ENCODE data around the gene KLHL17.
A peak's percentile ranks its signal among the peaks of the same experiment; 100 is the strongest.

The KLHL17 gene

GRCh38 chr1:965526-966134 is 5.2 kb downstream of the KLHL17 start:
- H3K27ac Mint-ChIP-seq = no peak overlapping the region
- peaks cover 6% of the 10 kb centered on the region for H3K4me1 Mint-ChIP-seq
- ATAC-seq = no peak
- H3K9me3 Mint-ChIP-seq = no peaks in the 10 kb centered on the region
- no peak for DNase-seq (ENCODE audit: low spot score in 2 of 2)
- H3K36me3 Mint-ChIP-seq = no peaks in the 10 kb centered on the region
- peak overlapping the region; percentile 62 for H3K4me3 Mint-ChIP-seq

- ATAC-seq (peak; percentile 63), DNase-seq (ENCODE audit: low spot score in 2 of 2) (no peak)
- H3K4me1 Mint-ChIP-seq = peaks cover 6% of the 10 kb centered on the region
- H3K27ac Mint-ChIP-seq = no peak within 1 kb of the TSS
- no peaks in the 10 kb centered on the region for H3K36me3 Mint-ChIP-seq
- peak within 1 kb of the TSS; percentile 62 for H3K4me3 Mint-ChIP-seq
- no peaks in the 10 kb centered on the region for H3K9me3 Mint-ChIP-seq
Measured at GRCh38 chr1:966135-966703, 5.8 kb downstream of the KLHL17 start, which contains the start of gene PLEKHN1. TSS of gene PLEKHN1 (plus strand) at chr1:966482. CDS start at chr1:966532, 50 bp downstream.

GRCh38 chr1:966704-967300 is 6.4 kb downstream of the KLHL17 start:
- Mint-ChIP-seq H3K27ac (no peak overlapping the region), H3K9me3 (no peaks in the 10 kb centered on the region), H3K4me3 (peak overlapping the region; percentile 62), H3K4me1 (peaks cover 6% of the 10 kb centered on the region), H3K36me3 (no peaks in the 10 kb centered on the region)
- ATAC-seq (peak; percentile 91), DNase-seq (ENCODE audit: low spot score in 2 of 2) (peak; percentile 63 to 83)

- Mint-ChIP-seq H3K27ac (no peak overlapping the region), H3K9me3 (no peaks in the 10 kb centered on the region), H3K4me3 (peak overlapping the region; percentile 62), H3K36me3 (no peaks in the 10 kb centered on the region), H3K4me1 (peaks cover 6% of the 10 kb centered on the region)
- no peak for DNase-seq (ENCODE audit: low spot score in 2 of 2)
- no peak for ATAC-seq
Measured at GRCh38 chr1:967466-968343, 7.3 kb downstream of the KLHL17 start.

- Mint-ChIP-seq H3K4me1 (peaks cover 6% of the 10 kb centered on the region), H3K9me3 (no peaks in the 10 kb centered on the region), H3K27ac (no peak overlapping the region), H3K4me3 (no peak overlapping the region), H3K36me3 (no peaks in the 10 kb centered on the region)
- DNase-seq (ENCODE audit: low spot score in 2 of 2) (no peak), ATAC-seq (no peak)
Measured at GRCh38 chr1:969260-969855, 9.0 kb downstream of the KLHL17 start.

- H3K4me1 Mint-ChIP-seq = peaks cover 5% of the 10 kb centered on the region
- no peak overlapping the region for H3K4me3 Mint-ChIP-seq
- no peak overlapping the region for H3K27ac Mint-ChIP-seq
- no peaks in the 10 kb centered on the region for H3K9me3 Mint-ChIP-seq
- DNase-seq (ENCODE audit: low spot score in 2 of 2) (no peak), ATAC-seq (no peak)
- no peaks in the 10 kb centered on the region for H3K36me3 Mint-ChIP-seq
Measured at GRCh38 chr1:970242-970972, 10.0 kb downstream of the KLHL17 start.

GRCh38 chr1:970973-971730 is 10.8 kb downstream of the KLHL17 start:
- H3K4me3 Mint-ChIP-seq = no peak overlapping the region
- ATAC-seq = no peak
- no peaks in the 10 kb centered on the region for H3K9me3 Mint-ChIP-seq
- H3K4me1 Mint-ChIP-seq = peaks cover 6% of the 10 kb centered on the region
- no peaks in the 10 kb centered on the region for H3K36me3 Mint-ChIP-seq
- no peak overlapping the region for H3K27ac Mint-ChIP-seq
- no peak for DNase-seq (ENCODE audit: low spot score in 2 of 2)

- ATAC-seq (no peak), DNase-seq (ENCODE audit: low spot score in 2 of 2) (no peak)
- no peaks in the 10 kb centered on the region for H3K9me3 Mint-ChIP-seq
- H3K4me3 Mint-ChIP-seq = no peak overlapping the region
- H3K4me1 Mint-ChIP-seq = peaks cover 6% of the 10 kb centered on the region
- H3K36me3 Mint-ChIP-seq = no peaks in the 10 kb centered on the region
- H3K27ac Mint-ChIP-seq = no peak overlapping the region
Measured at GRCh38 chr1:971751-972506, 11.5 kb downstream of the KLHL17 start.

GRCh38 chr1:972726-973458 is 12.5 kb downstream of the KLHL17 start:
- H3K27ac Mint-ChIP-seq = no peak overlapping the region
- H3K9me3 Mint-ChIP-seq = no peaks in the 10 kb centered on the region
- DNase-seq (ENCODE audit: low spot score in 2 of 2) (no peak), ATAC-seq (no peak)
- no peak overlapping the region for H3K4me3 Mint-ChIP-seq
- no peaks in the 10 kb centered on the region for H3K36me3 Mint-ChIP-seq
- peaks cover 6% of the 10 kb centered on the region for H3K4me1 Mint-ChIP-seq

- H3K36me3 Mint-ChIP-seq = no peaks in the 10 kb centered on the region
- H3K4me1 Mint-ChIP-seq = peaks cover 6% of the 10 kb centered on the region
- no peak overlapping the region for H3K27ac Mint-ChIP-seq
- no peaks in the 10 kb centered on the region for H3K9me3 Mint-ChIP-seq
- ATAC-seq (no peak), DNase-seq (ENCODE audit: low spot score in 2 of 2) (no peak)
- no peak overlapping the region for H3K4me3 Mint-ChIP-seq
Measured at GRCh38 chr1:973459-974292, 13.3 kb downstream of the KLHL17 start.

- no peak for DNase-seq (ENCODE audit: low spot score in 2 of 2)
- no peaks in the 10 kb centered on the region for H3K36me3 Mint-ChIP-seq
- H3K4me3 Mint-ChIP-seq = no peak overlapping the region
- no peak overlapping the region for H3K27ac Mint-ChIP-seq
- H3K4me1 Mint-ChIP-seq = peaks cover 6% of the 10 kb centered on the region
- H3K9me3 Mint-ChIP-seq = no peaks in the 10 kb centered on the region
- ATAC-seq = no peak
Measured at GRCh38 chr1:974293-974640, 13.9 kb downstream of the KLHL17 start.

- DNase-seq (ENCODE audit: low spot score in 2 of 2) (no peak), ATAC-seq (no peak)
- H3K9me3 Mint-ChIP-seq = no peaks in the 10 kb centered on the region
- peaks cover 6% of the 10 kb centered on the region for H3K4me1 Mint-ChIP-seq
- no peaks in the 10 kb centered on the region for H3K36me3 Mint-ChIP-seq
- H3K4me3 Mint-ChIP-seq = no peak overlapping the region
- no peak overlapping the region for H3K27ac Mint-ChIP-seq
Measured at GRCh38 chr1:974687-975328, 14.4 kb downstream of the KLHL17 start.

All from stimulated activated effector memory CD8-positive, alpha-beta T cell treated with anti-CD3 and anti-CD28 coated beads, Interleukin-12 subunit alpha, Interleukin-12 subunit beta, amount 100 ng/mL, for 72 hours (primary cell).